KOPT-K1 (cell line): ENCODE measurements around the gene HSP90AA1.

Source experiments
- H3K27ac ChIP-seq: fragments of 200-600 bp; sonication (generic); 2 replicates; pipeline ENCODE4 v1.5.1; 2016; ENCODE audit warnings: antibody characterized with exemption, mild to moderate bottlenecking, low read depth, low read length; ENCODE audit not compliant: poor library complexity, severe bottlenecking
- H3K36me3 ChIP-seq: fragments of 200-600 bp; sonication (generic); 2 replicates; pipeline ENCODE4 v1.5.1; 2017; ENCODE audit warnings: antibody characterized with exemption, mild to moderate bottlenecking, low read length, moderate library complexity; ENCODE audit not compliant: insufficient read depth
- H3K9me3 ChIP-seq: fragments of 200-600 bp; sonication (generic); 2 replicates; pipeline ENCODE4 v1.5.1; 2017; ENCODE audit warnings: antibody characterized with exemption, low read length, mild to moderate bottlenecking; ENCODE audit not compliant: insufficient read depth, poor library complexity, severe bottlenecking

The HSP90AA1 gene

GRCh38 chr14:102063808-102064429 is 22.9 kb downstream of the HSP90AA1 start:
- Histone ChIP-seq H3K27ac (no peak overlapping the region), H3K9me3 (no peaks in the 10 kb centered on the region), H3K36me3 (no peaks in the 10 kb centered on the region)

DNA sequence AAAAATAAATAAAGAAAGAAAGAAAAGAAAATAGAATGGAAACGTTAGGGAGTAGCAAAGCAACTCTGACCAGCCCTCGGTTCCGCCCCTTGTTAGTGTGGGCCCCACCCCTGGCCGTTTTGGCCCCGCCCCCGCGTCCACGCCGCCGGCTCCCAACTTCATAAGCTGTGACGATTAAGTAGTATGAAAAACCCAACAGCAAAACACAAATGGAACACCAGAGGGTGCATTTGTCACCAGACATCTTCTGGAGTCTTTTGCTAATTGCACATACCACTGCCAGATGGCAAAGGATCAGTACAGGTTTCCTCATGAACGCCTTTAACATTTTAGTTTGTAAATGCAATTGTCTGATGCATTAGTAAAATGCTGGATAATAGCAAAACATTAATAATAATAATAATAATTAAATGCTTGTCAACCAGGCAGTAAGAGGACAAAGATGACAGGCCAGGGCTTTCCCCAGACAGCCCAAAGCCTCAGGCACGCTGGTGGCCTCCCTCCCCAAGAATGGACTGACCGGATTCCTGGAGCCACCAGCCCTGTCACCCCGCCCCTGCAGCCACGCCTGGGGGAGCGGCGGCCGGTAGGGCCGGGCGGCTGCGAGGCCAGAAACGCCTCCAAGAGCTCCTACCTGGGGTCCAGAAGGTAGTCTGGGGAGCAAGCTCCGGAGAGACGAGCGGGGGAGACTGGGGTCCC is 23.6 kb downstream of the HSP90AA1 start:
- Histone ChIP-seq H3K27ac (no peak overlapping the region), H3K9me3 (no peaks in the 10 kb centered on the region), H3K36me3 (no peaks in the 10 kb centered on the region)

- no peak overlapping the region for H3K27ac ChIP-seq
- H3K9me3 ChIP-seq, result no peaks in the 10 kb centered on the region
- peaks cover 17% of the 10 kb centered on the region; the same call in 1 of the 2 replicates for H3K36me3 ChIP-seq
Measured at GRCh38 chr14:102058961-102059360, 27.9 kb downstream of the HSP90AA1 start.

DNA sequence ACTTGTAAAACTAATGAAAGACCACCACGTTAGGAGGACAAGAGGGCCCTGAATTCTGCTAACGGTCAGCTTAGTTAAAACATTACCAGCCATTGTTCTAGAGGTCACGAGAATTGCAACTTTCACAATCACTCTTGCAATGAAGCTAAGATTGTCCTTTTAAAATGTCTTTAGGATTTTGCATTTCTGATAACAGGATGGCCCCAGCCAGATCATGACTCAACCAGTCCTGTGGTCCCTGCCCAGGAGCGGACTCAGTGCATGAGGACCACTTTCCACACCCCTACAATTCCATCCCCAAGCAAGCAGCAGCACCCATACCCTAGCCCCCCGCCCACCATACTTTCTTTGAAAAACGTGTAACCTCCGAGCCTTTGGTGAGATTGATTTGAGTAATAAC is 28.7 kb downstream of the HSP90AA1 start:
- Histone ChIP-seq H3K36me3 (peaks cover 22% of the 10 kb centered on the region; the same call in 1 of the 2 replicates), H3K9me3 (no peaks in the 10 kb centered on the region), H3K27ac (no peak overlapping the region)

DNA sequence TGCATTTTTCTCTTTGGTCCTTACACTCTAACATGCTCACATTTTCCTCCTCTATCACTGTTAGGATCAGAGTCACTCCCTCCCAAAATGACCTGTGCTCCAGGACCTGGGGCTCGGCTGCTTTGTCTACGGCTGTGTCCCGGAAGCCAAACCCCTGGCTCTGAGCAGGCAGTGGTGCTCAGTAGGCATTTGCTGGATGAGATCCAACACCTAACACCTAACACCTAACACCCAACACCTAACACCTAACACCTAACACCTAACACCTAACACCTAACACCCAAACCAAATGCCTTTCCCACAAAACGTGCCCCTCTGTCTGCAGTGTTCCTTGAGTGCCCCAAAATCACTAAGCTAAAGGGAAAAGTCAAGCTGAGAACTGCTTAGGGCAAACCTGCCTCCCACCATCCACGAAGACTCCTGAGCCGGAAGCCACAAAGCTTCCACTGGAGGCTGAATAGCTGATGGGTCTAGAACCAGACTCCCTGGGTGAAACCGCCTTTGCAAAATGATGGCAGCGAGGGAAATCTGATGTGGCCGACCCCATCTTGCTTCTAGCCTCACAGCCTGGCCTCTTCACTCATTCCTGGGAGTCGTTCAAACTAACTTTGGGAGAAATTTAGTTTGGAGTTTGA is 29.2 kb downstream of the HSP90AA1 start:
- H3K27ac ChIP-seq, result no peak overlapping the region
- H3K9me3 ChIP-seq, result no peaks in the 10 kb centered on the region
- H3K36me3 ChIP-seq, result peaks cover 28% of the 10 kb centered on the region

DNA sequence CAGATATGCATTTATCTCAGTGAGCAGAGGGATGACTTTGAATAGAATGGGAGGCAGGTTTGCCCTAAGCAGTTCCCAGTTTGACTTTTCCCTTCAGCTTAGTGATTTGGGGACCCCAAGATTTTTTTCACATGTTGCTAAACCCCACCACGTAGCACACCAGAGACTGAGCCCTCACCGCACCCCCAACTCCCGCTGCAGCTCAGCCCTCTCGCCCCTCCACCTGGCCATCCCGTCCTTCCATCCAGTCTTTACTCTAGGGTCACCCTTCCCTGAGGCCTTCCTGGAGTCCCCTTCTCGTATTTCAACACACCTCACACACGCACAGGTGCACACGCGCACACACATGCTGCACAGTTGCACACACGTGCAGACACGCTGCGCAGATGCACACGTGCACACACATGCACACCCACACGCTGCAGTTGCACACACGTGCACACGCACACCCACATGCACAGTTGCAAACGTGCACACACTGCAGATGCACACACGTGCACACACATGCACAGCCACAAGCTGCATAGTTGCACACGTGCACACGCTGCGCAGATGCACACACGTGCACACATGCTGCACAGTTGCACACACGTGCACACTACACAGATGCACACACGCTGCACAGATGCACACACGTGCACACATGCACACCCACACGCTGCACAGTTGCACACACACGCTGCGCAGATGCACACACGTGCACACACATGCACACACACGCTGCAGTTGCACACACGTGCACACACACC is 30.0 kb downstream of the HSP90AA1 start:
- no peak overlapping the region for H3K27ac ChIP-seq
- H3K9me3 ChIP-seq, result no peaks in the 10 kb centered on the region
- H3K36me3 ChIP-seq, result peaks cover 35% of the 10 kb centered on the region

- H3K9me3 ChIP-seq, result no peaks in the 10 kb centered on the region
- no peak overlapping the region for H3K27ac ChIP-seq
- peaks cover 50% of the 10 kb centered on the region for H3K36me3 ChIP-seq
Measured at GRCh38 chr14:102055181-102055901, 31.5 kb downstream of the HSP90AA1 start.

DNA sequence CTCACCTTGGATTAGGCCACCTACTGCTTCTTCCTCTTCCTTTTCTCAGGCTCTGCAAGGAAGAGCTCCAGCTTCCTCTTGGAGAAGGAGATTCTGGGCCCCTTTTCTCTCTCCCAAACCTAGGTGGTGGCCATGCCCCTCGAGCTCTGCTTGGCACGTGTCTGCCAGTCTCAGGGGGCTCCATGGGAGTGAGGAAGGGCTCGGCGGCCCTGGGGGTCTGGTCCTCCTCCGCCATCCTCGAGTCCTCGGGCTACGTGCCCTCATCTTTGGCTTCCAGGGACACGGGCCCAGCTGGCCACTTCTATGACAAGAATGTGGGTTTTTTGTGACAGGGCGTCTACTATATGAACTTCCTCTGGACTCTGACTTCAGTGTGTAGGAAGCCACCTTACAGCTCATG is 34.3 kb downstream of the HSP90AA1 start:
- H3K9me3 ChIP-seq, result no peaks in the 10 kb centered on the region
- peaks cover 78% of the 10 kb centered on the region for H3K36me3 ChIP-seq
- H3K27ac ChIP-seq, result no peak overlapping the region

DNA sequence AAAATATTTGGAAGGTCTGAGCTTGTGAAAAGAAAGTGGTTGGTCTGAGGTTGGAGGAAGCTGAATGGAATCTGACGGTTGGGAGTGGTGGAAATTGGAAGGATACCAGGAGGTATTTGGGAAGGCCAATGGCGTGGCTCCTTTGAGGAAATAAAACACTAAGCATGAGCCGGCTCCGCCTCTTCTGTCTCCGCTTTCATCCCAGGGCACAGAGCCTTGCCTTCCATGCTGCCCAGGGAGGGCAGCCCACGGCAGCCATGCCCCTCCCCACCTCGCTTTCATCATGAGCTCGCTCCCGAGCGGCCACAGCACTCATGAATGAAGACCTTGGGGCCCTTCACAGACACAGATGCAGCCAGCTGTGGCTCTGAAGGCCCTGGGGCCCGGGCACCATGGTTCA is 36.2 kb downstream of the HSP90AA1 start:
- no peaks in the 10 kb centered on the region for H3K9me3 ChIP-seq
- peaks cover 97% of the 10 kb centered on the region for H3K36me3 ChIP-seq

DNA sequence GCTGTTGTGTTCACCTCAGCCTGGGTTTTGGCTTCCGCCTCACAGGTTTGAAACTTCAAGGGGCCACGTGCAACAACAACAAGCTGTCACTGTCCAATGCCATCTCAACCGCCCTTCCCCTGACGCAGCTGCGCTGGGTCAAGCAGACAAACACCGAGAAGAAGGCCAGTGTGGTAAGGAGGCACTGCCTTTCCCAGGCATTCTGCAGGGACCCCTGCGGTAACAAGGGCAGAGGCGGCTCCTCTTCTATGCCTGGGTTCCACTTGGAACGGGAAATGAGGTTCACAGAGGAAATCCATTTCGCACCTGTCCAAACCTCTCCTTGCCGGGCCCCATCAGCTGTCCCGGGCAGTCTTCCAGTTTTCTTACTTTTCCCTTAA is 36.8 kb downstream of the HSP90AA1 start:
- Histone ChIP-seq H3K36me3 (peaks cover 97% of the 10 kb centered on the region), H3K9me3 (no peaks in the 10 kb centered on the region), H3K27ac (no peak overlapping the region)

More for the DNA sequence above, 36.2 kb downstream of the HSP90AA1 start:
- no peak overlapping the region for H3K27ac ChIP-seq

- no peak overlapping the region for H3K27ac ChIP-seq
- H3K36me3 ChIP-seq, result peaks cover 97% of the 10 kb centered on the region
- H3K9me3 ChIP-seq, result no peaks in the 10 kb centered on the region
Measured at GRCh38 chr14:102049258-102050025, 37.4 kb downstream of the HSP90AA1 start.

DNA sequence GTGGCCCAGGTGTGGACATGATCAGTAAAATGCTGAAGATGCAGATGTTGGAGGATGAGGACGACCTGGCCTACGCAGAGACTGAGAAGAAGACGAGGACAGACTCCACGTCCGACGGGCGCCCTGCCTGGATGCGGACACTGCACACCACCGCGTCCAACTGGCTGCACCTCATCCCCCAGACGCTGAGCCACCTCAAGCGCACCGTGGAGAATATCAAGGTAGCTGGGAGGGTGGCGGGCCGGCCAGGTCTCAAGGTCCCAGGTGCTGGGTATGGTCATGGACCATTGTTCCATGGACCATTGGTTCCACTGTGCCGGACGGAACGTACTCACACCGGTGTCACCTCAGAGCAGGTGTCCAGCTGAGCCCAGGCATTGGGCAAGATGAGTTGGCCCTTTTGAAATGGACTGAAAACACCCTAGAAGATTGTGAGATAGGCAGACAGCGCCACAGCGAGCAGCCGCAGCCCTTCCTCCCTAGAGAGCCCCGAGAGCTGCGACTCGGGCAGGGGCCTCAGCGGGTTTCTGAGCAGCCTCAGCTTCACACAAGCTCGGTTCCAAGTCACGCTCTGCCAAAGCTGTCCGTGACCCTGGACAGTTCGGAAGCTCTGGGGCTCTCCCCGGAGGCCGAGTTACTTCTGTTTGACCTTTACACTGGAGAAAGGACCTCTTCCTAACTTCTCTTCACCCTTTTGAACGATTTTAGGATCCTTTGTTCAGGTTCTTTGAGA is 38.9 kb downstream of the HSP90AA1 start:
- no peak overlapping the region for H3K27ac ChIP-seq
- H3K9me3 ChIP-seq, result no peaks in the 10 kb centered on the region
- H3K36me3 ChIP-seq, result peaks cover 100% of the 10 kb centered on the region

- Histone ChIP-seq H3K36me3 (peaks cover 100% of the 10 kb centered on the region), H3K27ac (no peak overlapping the region)
Measured at GRCh38 chr14:102046337-102047278, 40.2 kb downstream of the HSP90AA1 start.

More at GRCh38 chr14:102046337-102047278, 40.2 kb downstream of the HSP90AA1 start:
- H3K9me3 ChIP-seq, result no peaks in the 10 kb centered on the region
